BJ (cell line): ENCODE measurements around the gene LINC01488. TPM values are rescaled to one million over a fixed set of nuclear protein-coding genes. Genes with fewer than 3 reads are reported as not detected.

ENCODE experiments used
- CTCF ChIA-PET: fragments of 350-600 bp; formaldehyde crosslinking; extraction: SDS; loops from one replicate; lab custom pipeline; 2021; ENCODE audit warnings: antibody characterized with exemption, inconsistent platforms; lab: Yijun Ruan, JAX
- POLR2A ChIA-PET: fragments of 300-600 bp; sonication (Branson Sonifier 250); formaldehyde crosslinking; extraction: SDS; loops from one replicate; lab custom pipeline; 2021; ENCODE audit warnings: antibody characterized with exemption; lab: Charles Lee
- DNase-seq: peaks from one replicate; pipeline ENCODE4 v3.0.0-alpha.2; 2011; ENCODE audit warnings: low read depth
- H3K27me3 ChIP-seq: 2 replicates; pipeline ENCODE4 v1.6.0; 2011; ENCODE audit warnings: low read length; ENCODE audit not compliant: control insufficient read depth, insufficient read depth
- H3K36me3 ChIP-seq: 2 replicates; pipeline ENCODE4 v1.5.1; 2011; ENCODE audit warnings: low read length; ENCODE audit not compliant: control insufficient read depth, insufficient read depth
- H3K4me3 ChIP-seq: 2 replicates; pipeline ENCODE4 v1.5.1; 2011; ENCODE audit warnings: low read depth, mild to moderate bottlenecking, control low read depth, low read length
- polyA minus RNA-seq: library from RNA; depleted of rRNA, polyadenylated mRNA; stranded (reverse); fragments of >200 nt; gene quantifications from 2 replicates; pipeline ENCODE4 v1.2.3, GENCODE V29; 2011; rRNA and poly(A)+ RNA removed
- polyA plus RNA-seq: library from polyadenylated mRNA; depleted of rRNA; stranded (reverse); fragments of >200 nt; gene quantifications from 2 replicates; pipeline ENCODE4 v1.2.3, GENCODE V29; 2011; rRNA removed
- TF ChIP-seq, protein P1 (sequence below): IDR thresholded peaks from 2 replicates; pipeline ENCODE4 v1.5.1; 2011; ENCODE audit warnings: low read depth, mild to moderate bottlenecking, control low read depth, inconsistent platforms, low read length, moderate library complexity; ENCODE audit not compliant: insufficient read depth

Gene LINC01488
- not detected in 2 replicates for polyA plus RNA-seq
- polyA minus RNA-seq = not detected in 2 replicates

DNA sequence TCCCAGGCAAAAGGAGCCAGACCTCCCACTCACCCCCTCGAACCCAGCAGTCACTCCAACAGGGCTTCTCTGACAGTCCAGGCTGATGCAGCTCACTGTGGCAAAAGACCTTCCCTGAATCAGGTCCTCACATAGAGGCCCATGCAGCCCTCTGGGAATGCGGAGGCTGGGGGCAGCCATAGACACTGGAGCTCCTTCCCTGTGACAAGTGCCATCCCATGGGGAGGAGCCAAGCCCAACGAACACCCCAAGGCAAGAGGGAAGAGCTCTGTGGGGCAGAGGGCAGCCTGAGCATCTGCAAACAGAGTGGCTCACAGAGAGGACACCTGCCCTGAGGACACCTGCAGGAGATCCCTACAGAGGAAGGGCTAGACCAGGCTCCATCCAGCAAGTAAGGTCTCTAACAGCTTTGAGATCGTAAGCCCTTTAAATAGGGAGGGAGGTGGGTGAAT is at the start of gene LINC01488:
TSS of gene LINC01488 (plus strand) at position 271 of the 452 bp plus-strand sequence.
- H3K36me3 ChIP-seq = no peaks in the 10 kb centered on the region
- TF ChIP-seq, protein P1, sequence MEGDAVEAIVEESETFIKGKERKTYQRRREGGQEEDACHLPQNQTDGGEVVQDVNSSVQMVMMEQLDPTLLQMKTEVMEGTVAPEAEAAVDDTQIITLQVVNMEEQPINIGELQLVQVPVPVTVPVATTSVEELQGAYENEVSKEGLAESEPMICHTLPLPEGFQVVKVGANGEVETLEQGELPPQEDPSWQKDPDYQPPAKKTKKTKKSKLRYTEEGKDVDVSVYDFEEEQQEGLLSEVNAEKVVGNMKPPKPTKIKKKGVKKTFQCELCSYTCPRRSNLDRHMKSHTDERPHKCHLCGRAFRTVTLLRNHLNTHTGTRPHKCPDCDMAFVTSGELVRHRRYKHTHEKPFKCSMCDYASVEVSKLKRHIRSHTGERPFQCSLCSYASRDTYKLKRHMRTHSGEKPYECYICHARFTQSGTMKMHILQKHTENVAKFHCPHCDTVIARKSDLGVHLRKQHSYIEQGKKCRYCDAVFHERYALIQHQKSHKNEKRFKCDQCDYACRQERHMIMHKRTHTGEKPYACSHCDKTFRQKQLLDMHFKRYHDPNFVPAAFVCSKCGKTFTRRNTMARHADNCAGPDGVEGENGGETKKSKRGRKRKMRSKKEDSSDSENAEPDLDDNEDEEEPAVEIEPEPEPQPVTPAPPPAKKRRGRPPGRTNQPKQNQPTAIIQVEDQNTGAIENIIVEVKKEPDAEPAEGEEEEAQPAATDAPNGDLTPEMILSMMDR = no peak
- CTCF ChIA-PET = no interaction called here
- no peak for DNase-seq
- POLR2A ChIA-PET = no interaction called here
- no peaks in the 10 kb centered on the region for H3K27me3 ChIP-seq
- H3K4me3 ChIP-seq = no peak within 1 kb of the TSS

DNA sequence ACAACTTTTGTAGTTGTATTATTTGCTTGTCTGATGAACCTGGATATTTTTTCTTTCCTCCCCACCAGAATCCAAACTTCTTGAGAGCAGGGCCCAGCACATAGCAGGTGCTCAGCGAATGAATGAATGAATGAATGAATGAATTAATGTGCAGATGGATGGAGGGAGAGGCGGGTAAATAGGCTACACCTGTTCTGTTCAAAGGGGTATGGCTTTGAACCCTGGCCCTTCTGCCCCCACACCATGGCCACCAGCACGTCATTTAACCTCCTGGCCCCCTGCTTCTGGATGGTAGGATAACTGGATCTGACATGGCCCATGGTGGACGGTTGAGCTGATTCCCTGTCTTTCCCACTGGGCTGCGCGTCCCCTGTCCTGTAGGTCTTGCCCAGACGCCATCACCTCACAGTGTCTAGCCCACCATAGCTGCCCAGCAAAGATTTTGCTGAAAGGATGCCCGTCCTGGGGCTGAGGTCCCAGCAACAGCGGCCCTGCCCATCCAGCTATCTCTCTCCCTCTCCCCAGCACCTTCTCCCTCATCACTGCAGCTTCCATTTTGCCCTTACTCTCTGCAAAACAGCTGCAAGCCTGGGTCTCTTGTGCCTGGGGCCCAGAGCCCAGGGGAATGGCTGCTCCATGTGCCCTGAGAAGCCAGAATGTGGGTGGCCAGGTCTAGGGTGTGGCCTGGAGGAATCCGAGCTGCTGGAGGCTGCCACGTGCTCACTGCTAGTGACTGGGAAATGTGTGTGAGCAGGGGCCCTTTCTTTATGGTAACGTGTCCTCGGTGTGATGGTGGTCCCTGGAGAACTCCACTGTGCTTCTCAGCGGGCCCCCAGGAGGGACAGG is 49.3 kb upstream of the LINC01488 start:
- no peak overlapping the region for H3K4me3 ChIP-seq
- H3K36me3 ChIP-seq = no peaks in the 10 kb centered on the region
- no peak for DNase-seq
- TF ChIP-seq, protein P1 = no peak
- CTCF ChIA-PET = no interaction called here
- POLR2A ChIA-PET = no interaction called here
- no peaks in the 10 kb centered on the region for H3K27me3 ChIP-seq

DNA sequence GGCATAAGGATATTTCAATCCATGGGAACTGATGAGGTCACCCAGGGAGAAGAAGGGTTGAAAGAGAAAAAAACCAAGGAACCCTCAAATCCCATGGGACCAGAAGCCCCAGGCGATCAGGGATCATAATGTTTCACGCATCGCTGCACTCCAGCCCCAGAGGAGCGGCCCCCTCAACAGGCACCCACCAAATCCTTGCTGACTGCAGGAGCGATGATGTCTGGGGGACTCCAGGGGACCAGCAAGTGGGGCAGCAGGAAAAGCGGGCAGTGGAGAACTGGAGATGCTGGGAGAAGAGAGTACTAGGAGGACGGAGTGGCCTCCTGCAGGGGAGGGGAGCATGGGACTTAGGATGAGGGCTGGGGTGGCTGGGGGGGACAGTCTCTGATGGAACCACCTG is 47.7 kb upstream of the LINC01488 start:
- TF ChIP-seq, protein P1 = no peak
- DNase-seq = no peak
- ChIA-PET CTCF (no interaction called here), POLR2A (no interaction called here)
- no peaks in the 10 kb centered on the region for H3K36me3 ChIP-seq
- H3K27me3 ChIP-seq = no peaks in the 10 kb centered on the region
- no peak overlapping the region for H3K4me3 ChIP-seq

DNA sequence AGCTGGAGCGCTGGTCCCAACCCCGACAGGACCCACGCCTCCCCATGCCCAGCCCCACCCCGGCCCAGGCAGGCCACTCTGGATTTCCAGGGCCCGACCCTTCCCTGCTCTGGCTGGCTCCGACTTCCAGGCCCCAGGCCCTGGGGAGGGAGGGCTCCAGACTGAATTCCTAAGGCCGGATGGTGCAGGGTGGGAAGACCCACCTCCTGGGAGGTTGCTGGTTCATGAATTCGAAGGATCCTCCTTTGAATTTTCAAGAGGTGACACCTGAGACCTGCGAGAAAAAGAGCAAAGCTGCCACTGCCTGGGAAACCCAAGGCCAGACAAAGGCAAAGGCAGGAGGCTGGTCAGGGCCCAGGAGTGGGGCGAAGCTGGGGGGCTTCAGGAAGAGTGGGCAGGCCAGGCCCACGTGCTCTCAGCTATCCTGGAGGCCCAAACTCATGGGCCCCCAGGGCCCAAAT is 47.0 kb upstream of the LINC01488 start:
- no peaks in the 10 kb centered on the region for H3K36me3 ChIP-seq
- no peak overlapping the region for H3K4me3 ChIP-seq
- TF ChIP-seq, protein P1 = no peak
- no peak for DNase-seq
- H3K27me3 ChIP-seq = no peaks in the 10 kb centered on the region
- CTCF ChIA-PET = interaction anchor here (0.6 kb wide), 1 partner anchor 364 kb away, joined by 3 read pairs; no protein-coding TSS in a partner anchor
- POLR2A ChIA-PET = no interaction called here

DNA sequence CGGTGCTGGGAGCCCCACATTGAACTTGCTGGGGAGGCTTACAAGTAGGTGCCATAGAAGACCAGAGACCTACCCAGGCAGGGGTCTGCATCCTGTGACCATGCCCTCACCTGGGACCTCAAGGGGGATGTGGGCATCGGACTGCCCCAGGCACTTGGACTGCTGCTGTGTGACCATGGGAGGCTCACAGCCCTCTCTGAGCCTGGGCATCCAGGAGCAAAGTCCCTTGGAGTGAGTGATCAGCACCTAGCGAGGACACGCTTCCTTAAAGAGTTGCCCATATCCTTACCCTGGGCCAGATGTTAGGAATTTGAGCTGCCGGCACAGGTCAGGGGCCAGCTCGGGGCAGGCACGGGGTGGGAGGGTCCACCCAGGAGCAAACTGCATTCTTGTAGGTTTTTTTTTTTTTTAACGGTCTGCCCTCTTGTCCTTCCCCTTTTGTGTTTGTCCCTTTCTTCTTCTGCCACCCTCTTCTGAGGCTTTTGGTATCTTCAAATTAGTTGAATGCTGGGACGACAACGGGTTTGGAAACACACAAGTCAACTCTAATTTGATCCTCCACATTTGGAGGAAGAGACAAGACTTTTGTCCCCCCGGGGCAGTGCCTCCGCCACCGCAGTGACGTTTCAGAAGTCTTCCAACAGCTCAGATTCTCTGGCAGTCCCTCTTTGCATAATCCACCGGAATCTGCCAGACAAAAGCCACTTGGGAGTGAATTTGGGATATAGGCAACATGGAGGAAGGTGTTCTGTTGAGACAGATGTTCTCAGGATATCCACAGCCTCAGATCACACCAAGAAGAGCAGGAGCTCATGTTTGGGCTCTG is 46.1 kb upstream of the LINC01488 start:
- H3K36me3 ChIP-seq = no peaks in the 10 kb centered on the region
- POLR2A ChIA-PET = no interaction called here
- H3K4me3 ChIP-seq = no peak overlapping the region
- TF ChIP-seq, protein P1 = no peak
- CTCF ChIA-PET = no interaction called here
- DNase-seq = no peak
- no peaks in the 10 kb centered on the region for H3K27me3 ChIP-seq
